Activated CD4-positive, alpha-beta T cell treated with anti-CD3 and anti-CD28 coated beads, Interleukin-10, Interleukin-2, amounts not matched to agents 100 ng/mL and 50 ng/mL, durations not matched to agents 16 hours and 8 hours (primary cell): ENCODE results near the gene ATP1B1.

Experiments used
- DNase-seq: peaks from one replicate; pipeline ENCODE4 v3.0.0-alpha.2; 2020

The ATP1B1 gene

GRCh38 chr1:169098380-169098779 is 8.1 kb upstream of the ATP1B1 start:
- no peak for DNase-seq

- DNase-seq = no peak
Observed at GRCh38 chr1:169099561-169099960, 6.9 kb upstream of the ATP1B1 start.

DNA sequence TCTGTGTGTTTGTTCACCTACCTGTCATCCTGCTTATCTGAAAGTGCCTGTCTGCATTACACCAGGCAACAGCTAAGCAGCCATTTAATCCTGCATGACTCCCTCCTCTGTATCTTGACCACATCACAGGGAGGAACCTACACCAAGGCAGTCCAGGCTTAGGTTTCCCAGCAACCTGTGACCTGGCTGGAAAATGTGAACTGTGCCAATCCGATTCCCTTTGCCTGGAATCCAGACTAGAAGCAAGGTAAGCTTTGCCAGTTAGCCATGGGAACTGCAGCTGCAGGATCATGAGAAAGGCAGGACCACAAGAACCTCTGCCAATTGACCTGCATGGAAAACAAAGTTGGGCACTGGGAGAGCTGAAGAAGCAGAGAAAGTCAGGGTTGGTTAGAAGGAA is 6.3 kb upstream of the ATP1B1 start:
- no peak for DNase-seq

DNA sequence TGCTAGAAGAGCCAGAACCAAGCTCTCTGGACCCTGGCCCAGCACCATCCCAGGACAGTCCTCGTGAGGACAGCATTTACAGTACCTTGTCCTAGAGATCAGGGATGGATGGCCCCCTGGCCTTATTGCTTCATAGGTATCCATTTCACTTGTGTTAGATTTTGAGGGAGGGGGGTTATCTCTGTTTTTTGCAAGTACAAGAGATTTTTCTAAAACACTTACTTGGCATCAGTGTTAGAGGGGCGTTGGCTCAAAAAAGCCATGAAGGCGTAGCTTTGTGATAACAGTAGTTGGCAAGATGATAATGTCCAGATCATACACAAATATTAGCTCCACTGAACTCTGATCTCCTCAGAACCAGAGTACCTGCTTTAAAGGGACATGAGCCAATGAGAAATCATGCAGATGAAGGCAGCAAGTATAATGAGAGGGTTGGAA is 5.8 kb upstream of the ATP1B1 start:
- DNase-seq = no peak

DNA sequence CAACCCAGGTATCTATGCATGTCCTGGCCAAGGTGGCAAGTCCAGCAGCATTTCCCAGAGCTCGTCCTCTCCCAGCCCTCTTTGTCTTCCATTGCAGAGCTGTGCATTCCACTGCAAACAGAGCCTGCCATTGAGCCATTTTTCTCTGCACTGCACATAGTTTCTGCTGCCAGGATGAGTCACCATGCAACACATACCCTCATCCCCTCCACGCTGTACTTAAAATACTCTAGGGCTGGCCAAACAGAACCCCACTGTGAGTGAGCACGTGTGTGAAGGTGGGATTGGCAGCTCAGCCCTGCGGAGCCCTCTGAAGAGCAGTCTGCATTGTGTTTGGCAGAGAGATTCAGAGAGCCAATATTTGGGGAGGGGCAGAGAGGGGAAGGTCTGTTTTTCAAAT is 3.9 kb upstream of the ATP1B1 start:
- no peak for DNase-seq

GRCh38 chr1:169103002-169103401 is 3.5 kb upstream of the ATP1B1 start:
- no peak for DNase-seq

GRCh38 chr1:169103480-169103893 is 3.0 kb upstream of the ATP1B1 start:
- no peak for DNase-seq

DNA sequence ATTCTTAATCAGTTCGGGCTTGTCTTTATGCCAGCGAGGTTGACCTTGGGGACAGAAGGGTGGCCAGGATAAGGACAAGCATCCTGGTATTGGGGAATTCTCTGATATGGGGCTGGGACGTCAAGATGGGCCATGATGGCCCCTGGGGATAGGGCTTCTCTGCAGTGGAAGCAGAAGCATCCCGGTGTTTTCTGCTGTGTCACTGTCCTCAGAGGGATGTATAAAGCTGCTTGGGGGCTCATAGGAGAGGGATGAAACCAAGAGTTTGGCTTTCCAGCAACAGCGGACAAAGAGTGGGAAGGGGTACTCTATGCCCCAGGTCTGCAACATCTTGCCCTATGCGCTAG is 1.4 kb upstream of the ATP1B1 start:
- no peak for DNase-seq

- DNase-seq = no peak
Observed at GRCh38 chr1:169105434-169106094, 926 bp upstream of the ATP1B1 start.

DNA sequence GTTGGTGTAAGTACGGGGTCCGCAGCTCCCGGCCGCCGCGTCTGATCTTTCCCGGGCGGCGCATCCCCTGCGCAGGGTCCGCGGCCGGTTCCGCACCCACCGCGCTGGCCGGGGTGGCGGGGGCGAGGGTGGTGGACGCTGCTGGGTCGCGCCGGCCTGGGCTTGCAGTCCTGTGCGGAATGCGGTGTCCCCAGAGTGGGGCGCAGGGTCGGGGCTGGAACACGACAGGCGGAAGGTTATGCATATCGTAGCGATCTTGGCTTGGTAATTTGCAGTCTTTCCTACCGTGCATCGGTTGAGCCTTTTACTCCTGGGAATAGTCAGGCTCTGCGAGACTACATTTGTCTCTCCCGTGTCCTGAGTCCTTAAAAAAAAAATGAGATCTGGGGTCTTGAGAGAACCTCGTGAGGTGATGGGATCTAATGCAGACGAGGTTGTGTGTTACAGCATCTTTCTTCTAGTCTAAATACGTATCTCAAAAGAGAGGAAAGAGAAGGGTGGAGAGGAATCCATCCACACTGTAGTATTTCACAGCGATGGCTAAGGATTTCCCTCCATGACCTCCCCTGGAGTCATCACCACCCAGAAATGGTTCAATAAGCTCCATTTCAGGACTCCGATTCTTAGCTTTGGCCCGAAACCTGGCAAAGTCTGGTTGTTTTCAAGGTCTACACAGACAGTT is 572 bp downstream of the ATP1B1 start:
- DNase-seq = no peak

DNA sequence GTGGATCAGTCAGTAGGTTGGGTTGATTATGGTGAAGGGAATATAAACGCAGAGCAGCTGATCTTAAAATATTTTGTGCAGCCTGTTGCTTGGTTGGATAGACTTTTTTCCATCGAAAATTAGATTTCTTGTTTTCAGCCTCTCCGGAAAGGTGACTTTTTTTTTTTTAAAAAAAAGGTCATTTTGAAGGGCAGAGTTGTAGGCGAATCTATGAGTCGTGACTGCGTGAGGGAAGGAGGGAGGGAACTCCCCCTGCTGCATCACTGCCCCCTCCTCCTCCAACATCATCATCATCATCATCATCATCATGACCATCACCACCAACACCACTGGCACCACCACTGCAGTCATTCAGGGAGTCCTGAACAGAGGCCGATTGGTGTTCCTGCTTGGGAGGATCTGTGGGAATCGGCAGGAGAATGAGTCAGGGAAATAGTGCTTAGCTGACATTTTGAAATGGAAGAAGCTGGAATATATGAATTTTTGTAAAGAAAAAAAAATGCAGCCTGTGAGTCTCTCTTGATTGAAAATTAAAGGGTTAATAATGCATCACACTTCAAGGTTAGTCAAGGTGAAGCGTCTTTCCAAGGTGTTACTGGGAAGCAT is 1.2 kb downstream of the ATP1B1 start:
- DNase-seq = no peak

DNA sequence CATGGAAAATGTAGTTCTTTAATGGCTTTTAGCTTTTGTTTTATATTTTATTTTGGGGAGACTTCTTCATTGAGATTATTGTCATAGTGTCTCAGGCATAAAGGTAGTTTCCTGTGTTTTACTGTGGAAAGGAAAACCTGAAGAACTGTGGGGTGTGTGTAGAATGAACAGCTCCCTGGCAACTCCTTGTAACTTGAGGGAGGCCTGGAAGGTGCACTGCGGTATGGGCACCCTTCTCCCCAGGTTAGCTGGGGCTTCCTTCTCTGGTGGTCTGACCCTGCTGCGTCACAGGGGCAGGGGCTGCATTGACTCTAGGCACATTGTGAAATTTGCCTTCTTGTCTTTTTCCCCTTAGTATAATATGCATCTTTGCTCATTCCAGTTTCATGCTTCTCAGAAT is 1.7 kb downstream of the ATP1B1 start:
- no peak for DNase-seq

DNA sequence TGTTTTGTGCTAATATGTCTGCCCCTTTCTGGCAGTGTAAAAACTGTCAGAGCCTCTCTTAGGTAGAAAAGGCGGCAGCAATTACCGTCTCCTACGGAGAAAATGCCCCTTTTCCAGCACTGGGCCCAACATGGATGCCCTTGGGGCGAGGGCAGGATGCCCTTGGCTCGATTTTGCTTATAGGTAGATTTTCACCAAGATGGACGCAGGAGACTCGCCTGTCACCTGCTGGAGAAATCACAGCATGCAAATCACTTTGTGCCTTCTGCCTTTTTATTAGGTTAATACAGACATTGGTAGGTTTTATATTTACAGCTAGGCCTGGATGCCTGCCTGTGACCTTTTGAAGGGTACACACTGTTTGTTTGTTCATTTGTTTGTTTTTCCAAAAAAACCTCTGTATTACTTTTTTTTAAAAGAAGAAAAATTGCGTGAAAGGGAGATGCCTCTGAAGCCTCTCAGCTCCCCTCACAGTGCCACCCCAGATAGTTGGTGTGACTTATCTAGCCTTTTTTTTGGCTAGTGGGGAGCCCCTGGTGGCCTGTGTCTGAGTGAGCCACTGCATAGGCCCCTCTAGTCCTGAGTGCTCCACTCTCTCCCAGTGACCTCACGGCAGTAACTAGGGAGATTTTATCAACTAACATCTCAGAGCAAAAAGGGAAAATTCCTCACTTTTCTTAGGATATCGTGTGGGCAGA is 2.5 kb downstream of the ATP1B1 start:
- no peak for DNase-seq

DNA sequence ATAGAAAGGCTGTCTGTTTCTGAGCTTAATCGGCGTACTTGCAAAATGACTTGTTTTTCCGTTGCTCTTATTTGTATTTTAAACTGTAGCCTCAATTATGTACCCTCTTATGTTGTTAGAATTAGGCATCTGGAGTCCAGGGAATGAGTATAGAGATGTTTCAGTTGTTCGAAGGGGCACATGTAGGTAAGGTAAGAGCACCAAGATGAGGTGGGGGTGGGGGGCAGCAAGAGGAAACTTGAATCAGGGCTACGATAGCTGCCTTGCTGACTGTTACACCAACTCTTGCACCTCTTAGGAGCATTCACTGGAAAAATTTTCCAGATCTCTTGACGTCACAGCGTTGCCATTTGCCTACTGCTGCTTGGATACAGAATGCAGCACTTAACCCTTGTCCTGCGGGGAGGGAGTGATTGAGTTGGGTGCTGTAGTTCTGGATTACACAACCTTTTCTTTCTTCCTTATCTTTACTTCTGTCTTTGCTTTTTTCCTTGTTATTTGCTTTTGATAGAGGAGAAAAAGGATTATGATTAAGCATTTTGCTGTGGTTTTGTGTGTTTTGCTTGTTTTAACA is 3.2 kb downstream of the ATP1B1 start:
- DNase-seq = no peak

DNA sequence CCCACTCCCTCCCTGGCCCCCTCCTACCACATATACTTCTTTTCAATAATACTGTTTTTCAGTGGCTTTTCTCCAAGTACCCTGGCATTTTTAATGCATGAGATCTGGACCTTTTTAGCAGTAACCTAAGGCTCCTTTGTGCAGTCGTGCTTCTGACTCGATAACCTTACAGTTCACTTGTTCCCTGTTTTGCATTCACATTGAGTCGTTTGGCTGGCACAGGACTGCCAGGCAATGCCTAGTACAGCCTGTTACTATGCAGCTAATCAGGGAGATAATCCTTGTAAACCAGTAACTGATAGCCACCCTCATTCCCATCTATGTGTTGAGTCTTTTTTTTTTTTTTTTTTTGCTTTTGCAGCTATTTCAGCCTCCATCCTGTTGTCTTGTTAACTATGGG is 3.7 kb downstream of the ATP1B1 start:
- DNase-seq = no peak

DNA sequence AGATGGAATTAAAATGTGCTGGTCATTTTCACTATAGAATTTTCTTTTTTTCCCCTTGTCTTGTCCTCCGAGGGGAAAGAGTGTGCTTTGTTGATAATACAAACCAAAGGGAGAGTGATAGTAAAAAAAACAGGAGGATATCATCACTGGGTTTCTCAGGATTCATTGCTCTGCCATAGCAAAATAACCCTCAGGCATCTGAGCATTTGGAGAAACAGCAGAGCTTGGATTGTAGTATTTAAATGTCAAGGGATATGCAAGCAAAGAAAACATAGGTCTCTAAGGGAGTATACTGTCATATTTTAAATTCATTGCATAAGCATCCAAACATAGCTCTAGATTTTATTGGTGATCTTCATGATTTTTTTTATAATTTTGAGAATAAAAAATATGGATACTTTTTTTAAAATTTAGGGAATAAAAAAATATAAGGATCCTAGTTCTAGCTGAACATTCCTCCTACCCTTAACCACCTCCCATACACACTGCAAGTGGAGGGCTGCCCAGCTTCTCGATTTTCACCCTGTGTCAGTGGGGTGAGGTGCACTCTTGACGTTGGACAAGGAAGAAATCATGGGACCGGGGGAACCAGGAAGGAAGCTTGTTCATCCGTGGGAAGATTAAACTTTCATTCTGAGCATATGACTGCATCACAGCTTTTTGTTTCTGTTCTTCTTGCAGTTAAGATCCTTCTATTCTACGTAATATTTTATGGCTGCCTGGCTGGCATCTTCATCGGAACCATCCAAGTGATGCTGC is 4.4 kb downstream of the ATP1B1 start:
- DNase-seq = no peak

GRCh38 chr1:169111472-169111871 is 5.0 kb downstream of the ATP1B1 start:
- DNase-seq = no peak

DNA sequence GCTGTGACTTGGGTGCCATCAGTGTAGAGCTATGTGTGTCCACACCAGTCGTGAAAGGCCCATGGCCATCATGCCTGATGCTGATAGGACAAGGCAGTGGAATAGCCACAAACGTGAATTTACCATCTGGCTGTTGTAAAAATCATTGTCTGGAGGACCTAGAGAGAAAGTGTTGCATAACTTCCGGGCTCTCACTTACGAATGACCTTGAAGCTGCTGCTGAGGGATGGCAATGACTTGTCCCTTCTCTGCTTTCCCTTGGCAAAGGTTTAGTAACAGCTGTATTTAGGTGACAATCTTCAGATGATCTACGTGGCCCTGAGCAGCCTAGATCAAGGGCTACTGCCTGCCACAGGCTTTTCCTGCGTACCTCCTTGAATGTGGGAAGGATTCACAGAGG is 5.8 kb downstream of the ATP1B1 start:
- DNase-seq = no peak

- DNase-seq = no peak
Observed at GRCh38 chr1:169113613-169114119, 7.2 kb downstream of the ATP1B1 start.

DNA sequence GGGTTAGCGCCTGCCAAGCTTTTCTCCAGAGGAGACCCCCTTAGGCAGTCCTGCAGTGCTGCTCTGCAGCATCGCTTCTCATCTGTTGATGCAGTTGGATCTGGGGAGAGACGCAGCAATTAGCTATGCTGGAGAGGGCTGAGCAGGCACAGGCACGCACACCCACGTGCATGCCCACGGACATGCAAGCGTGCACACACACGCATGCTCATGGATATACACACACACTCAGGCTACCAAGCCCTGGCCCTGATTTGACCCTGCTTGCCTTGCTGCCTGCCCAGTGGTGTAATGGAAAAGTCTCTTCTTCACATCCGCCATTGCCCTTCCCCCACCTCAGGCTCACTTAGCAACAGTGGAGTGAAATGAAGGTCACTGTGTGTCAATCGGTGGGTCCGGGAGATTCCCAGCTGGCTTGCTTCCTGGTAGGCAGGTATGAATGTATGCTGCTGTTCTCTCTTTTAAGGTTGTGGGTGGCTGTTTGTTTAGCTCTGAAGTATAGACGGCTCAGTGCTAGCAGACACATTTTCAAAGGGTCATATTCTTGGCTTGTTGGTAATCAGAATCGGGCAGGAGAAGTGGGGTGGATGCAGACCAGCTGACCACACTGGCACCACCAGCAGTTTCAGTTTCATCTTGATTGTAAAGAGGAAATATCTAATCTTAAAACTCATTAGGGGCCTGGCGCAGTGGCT is 9.5 kb downstream of the ATP1B1 start:
- no peak for DNase-seq

DNA sequence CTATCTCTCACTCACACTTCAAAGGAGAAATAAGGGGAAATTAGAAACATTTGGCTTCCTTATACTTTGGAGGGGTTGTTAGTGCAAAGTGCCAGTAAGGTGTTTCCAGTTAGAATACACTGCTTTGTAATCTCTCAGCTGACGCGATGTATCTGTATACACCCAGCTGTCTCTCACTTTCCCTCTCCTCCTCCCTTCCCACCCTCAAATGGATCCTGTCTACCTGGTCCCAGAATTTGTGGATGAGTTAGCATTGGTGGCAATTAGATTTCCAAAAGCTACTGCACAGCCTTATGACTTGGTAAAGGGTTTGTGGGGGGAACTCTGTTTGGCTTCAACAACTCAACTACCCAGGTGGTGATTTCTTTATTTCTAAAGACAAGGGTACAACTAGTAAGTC is 10.5 kb downstream of the ATP1B1 start:
- DNase-seq = no peak

GRCh38 chr1:169117599-169117998 is 11.1 kb downstream of the ATP1B1 start:
- no peak for DNase-seq
